Activated CD4-positive, alpha-beta memory T cell treated with anti-CD3 and anti-CD28 coated beads, Interleukin-2, amount 10 ng/mL, durations not matched to agents 7 days and 5 days (primary cell): ENCODE data around the gene WLS. TPM values are rescaled to one million over a fixed set of nuclear protein-coding genes. Genes with fewer than 3 reads are reported as not detected.

Experiments
- CTCF ChIA-PET: fragments of 350-600 bp; sonication (Branson Sonifier 250); formaldehyde crosslinking; loops from one replicate; lab custom pipeline; 2021; ENCODE audit warnings: antibody characterized with exemption, inconsistent platforms; lab: Charles Lee
- POLR2A ChIA-PET: fragments of 350-600 bp; sonication (Branson Sonifier 250); formaldehyde crosslinking; loops from one replicate; lab custom pipeline; 2021; ENCODE audit warnings: antibody characterized with exemption; lab: Charles Lee
- DNase-seq: peaks from one replicate; pipeline ENCODE4 v3.0.0-alpha.2; 2020
- H3K27ac Mint-ChIP-seq: one replicate; pipeline ENCODE4 v1.8.0; 2021; ENCODE audit warnings: mild to moderate bottlenecking, mixed read lengths
- H3K27me3 Mint-ChIP-seq: one replicate; pipeline ENCODE4 v1.8.0; 2021; ENCODE audit warnings: mixed read lengths
- H3K36me3 Mint-ChIP-seq: one replicate; pipeline ENCODE4 v1.8.0; 2021; ENCODE audit warnings: low read depth, mixed read lengths
- H3K4me1 Mint-ChIP-seq: one replicate; pipeline ENCODE4 v1.8.0; 2021; ENCODE audit warnings: mixed read lengths
- H3K4me3 Mint-ChIP-seq: one replicate; pipeline ENCODE4 v1.8.0; 2021; ENCODE audit warnings: mild to moderate bottlenecking, mixed read lengths
- H3K9me3 Mint-ChIP-seq: one replicate; pipeline ENCODE4 v1.8.0; 2021; ENCODE audit warnings: mixed read lengths
- total RNA-seq, 2 experiments: library from RNA; stranded (reverse); gene quantifications; one replicate each; pipeline ENCODE4 v1.2.3, GENCODE V29; 2021

The WLS gene
- total RNA-seq, 2 experiments from 2014 or later: not detected

GRCh38 chr1:68221001-68221979 is 11.0 kb downstream of the WLS start:
- CTCF ChIA-PET: no interaction called here
- DNase-seq: no peak
- Mint-ChIP-seq H3K4me3 (no peak overlapping the region), H3K27ac (no peak overlapping the region), H3K9me3 (no peaks in the 10 kb centered on the region), H3K27me3 (peaks cover 2% of the 10 kb centered on the region), H3K4me1 (no peaks in the 10 kb centered on the region), H3K36me3 (no peaks in the 10 kb centered on the region)
- POLR2A ChIA-PET: no interaction called here

- Mint-ChIP-seq H3K9me3 (no peaks in the 10 kb centered on the region), H3K27ac (no peak overlapping the region), H3K36me3 (no peaks in the 10 kb centered on the region), H3K27me3 (peaks cover 2% of the 10 kb centered on the region), H3K4me3 (no peak overlapping the region), H3K4me1 (no peaks in the 10 kb centered on the region)
- POLR2A ChIA-PET: no interaction called here
- DNase-seq: no peak
- CTCF ChIA-PET: no interaction called here
Measured at GRCh38 chr1:68220420-68220819, 11.9 kb downstream of the WLS start.

GRCh38 chr1:68218490-68218889 is 13.8 kb downstream of the WLS start:
- Mint-ChIP-seq H3K4me1 (no peaks in the 10 kb centered on the region), H3K36me3 (no peaks in the 10 kb centered on the region), H3K27me3 (no peaks in the 10 kb centered on the region), H3K9me3 (no peaks in the 10 kb centered on the region), H3K4me3 (no peak overlapping the region), H3K27ac (no peak overlapping the region)
- no peak for DNase-seq
- ChIA-PET POLR2A (no interaction called here), CTCF (no interaction called here)

- H3K36me3 Mint-ChIP-seq: no peaks in the 10 kb centered on the region
- no peak overlapping the region for H3K4me3 Mint-ChIP-seq
- H3K27me3 Mint-ChIP-seq: no peaks in the 10 kb centered on the region
- ChIA-PET CTCF (no interaction called here), POLR2A (no interaction called here)
- no peaks in the 10 kb centered on the region for H3K4me1 Mint-ChIP-seq
- H3K27ac Mint-ChIP-seq: no peak overlapping the region
- DNase-seq: no peak
- H3K9me3 Mint-ChIP-seq: no peaks in the 10 kb centered on the region
Measured at GRCh38 chr1:68217618-68218017, 14.7 kb downstream of the WLS start.

GRCh38 chr1:68217060-68217554 is 15.2 kb downstream of the WLS start:
- POLR2A ChIA-PET: no interaction called here
- CTCF ChIA-PET: no interaction called here
- Mint-ChIP-seq H3K36me3 (no peaks in the 10 kb centered on the region), H3K27ac (no peak overlapping the region), H3K9me3 (no peaks in the 10 kb centered on the region), H3K4me1 (no peaks in the 10 kb centered on the region), H3K4me3 (no peak overlapping the region), H3K27me3 (no peaks in the 10 kb centered on the region)
- no peak for DNase-seq

- H3K4me3 Mint-ChIP-seq: no peak overlapping the region
- H3K27ac Mint-ChIP-seq: no peak overlapping the region
- H3K36me3 Mint-ChIP-seq: no peaks in the 10 kb centered on the region
- no peak for DNase-seq
- POLR2A ChIA-PET: no interaction called here
- no peaks in the 10 kb centered on the region for H3K27me3 Mint-ChIP-seq
- CTCF ChIA-PET: no interaction called here
- H3K4me1 Mint-ChIP-seq: no peaks in the 10 kb centered on the region
- H3K9me3 Mint-ChIP-seq: no peaks in the 10 kb centered on the region
Measured at GRCh38 chr1:68216089-68216772, 16.1 kb downstream of the WLS start.

GRCh38 chr1:68213843-68214242 is 18.5 kb downstream of the WLS start:
- no peaks in the 10 kb centered on the region for H3K27me3 Mint-ChIP-seq

GRCh38 chr1:68211761-68212380 is 20.5 kb downstream of the WLS start:
- no peak overlapping the region for H3K27ac Mint-ChIP-seq
- CTCF ChIA-PET: no interaction called here

More at GRCh38 chr1:68213843-68214242, 18.5 kb downstream of the WLS start:
- ChIA-PET POLR2A (no interaction called here), CTCF (interaction anchor here (0.6 kb wide), 1 partner anchor 19 kb away, joined by 3 read pairs; no protein-coding TSS in a partner anchor)
- DNase-seq: no peak
- H3K27ac Mint-ChIP-seq: no peak overlapping the region
- H3K4me3 Mint-ChIP-seq: no peak overlapping the region
- H3K4me1 Mint-ChIP-seq: no peaks in the 10 kb centered on the region
- H3K9me3 Mint-ChIP-seq: no peaks in the 10 kb centered on the region
- H3K36me3 Mint-ChIP-seq: no peaks in the 10 kb centered on the region

GRCh38 chr1:68210829-68211228 is 21.5 kb downstream of the WLS start:
- H3K4me3 Mint-ChIP-seq: no peak overlapping the region
- no peak overlapping the region for H3K27ac Mint-ChIP-seq
- DNase-seq: no peak
- no peaks in the 10 kb centered on the region for H3K9me3 Mint-ChIP-seq
- CTCF ChIA-PET: no interaction called here
- POLR2A ChIA-PET: no interaction called here
- no peaks in the 10 kb centered on the region for H3K27me3 Mint-ChIP-seq
- no peaks in the 10 kb centered on the region for H3K4me1 Mint-ChIP-seq
- no peaks in the 10 kb centered on the region for H3K36me3 Mint-ChIP-seq

More at GRCh38 chr1:68211761-68212380, 20.5 kb downstream of the WLS start:
- no peaks in the 10 kb centered on the region for H3K36me3 Mint-ChIP-seq
- no peaks in the 10 kb centered on the region for H3K9me3 Mint-ChIP-seq
- no peaks in the 10 kb centered on the region for H3K4me1 Mint-ChIP-seq
- DNase-seq: no peak
- POLR2A ChIA-PET: no interaction called here
- H3K4me3 Mint-ChIP-seq: no peak overlapping the region
- no peaks in the 10 kb centered on the region for H3K27me3 Mint-ChIP-seq

- POLR2A ChIA-PET: no interaction called here
- no peak for DNase-seq
- CTCF ChIA-PET: no interaction called here
- Mint-ChIP-seq H3K27me3 (no peaks in the 10 kb centered on the region), H3K4me1 (no peaks in the 10 kb centered on the region), H3K9me3 (no peaks in the 10 kb centered on the region), H3K4me3 (no peak overlapping the region), H3K27ac (no peak overlapping the region), H3K36me3 (no peaks in the 10 kb centered on the region)
Measured at GRCh38 chr1:68210027-68210426, 22.3 kb downstream of the WLS start.

GRCh38 chr1:68206848-68207689 is 25.3 kb downstream of the WLS start:
- POLR2A ChIA-PET: no interaction called here
- no peaks in the 10 kb centered on the region for H3K36me3 Mint-ChIP-seq
- no peak for DNase-seq
- H3K4me3 Mint-ChIP-seq: no peak overlapping the region
- no peak overlapping the region for H3K27ac Mint-ChIP-seq
- no peaks in the 10 kb centered on the region for H3K27me3 Mint-ChIP-seq
- CTCF ChIA-PET: no interaction called here
- no peaks in the 10 kb centered on the region for H3K9me3 Mint-ChIP-seq
- no peaks in the 10 kb centered on the region for H3K4me1 Mint-ChIP-seq

- Mint-ChIP-seq H3K27ac (no peak overlapping the region), H3K27me3 (no peaks in the 10 kb centered on the region), H3K4me1 (no peaks in the 10 kb centered on the region), H3K36me3 (no peaks in the 10 kb centered on the region), H3K9me3 (no peaks in the 10 kb centered on the region), H3K4me3 (no peak overlapping the region)
- CTCF ChIA-PET: no interaction called here
- no peak for DNase-seq
- POLR2A ChIA-PET: no interaction called here
Measured at GRCh38 chr1:68205794-68206358, 26.4 kb downstream of the WLS start.
